ENCODE measurements around the gene EXOC3L2.
"Not testable (repeated sequence)": the region's sequence is repeated elsewhere in the genome, so short reads cannot be mapped to it uniquely, and the experiment has no call there.

EXOC3L2 gene

GRCh38 chr19:45255611-45256157, 10.5 kb upstream of the EXOC3L2 start:
- no peak for DNase-seq (ENCODE audit: low spot score)

GRCh38 chr19:45254044-45254531, 8.9 kb upstream of the EXOC3L2 start:
- no peak for DNase-seq (ENCODE audit: low spot score)

GRCh38 chr19:45253396-45254027, 8.3 kb upstream of the EXOC3L2 start:
- no peak for DNase-seq (ENCODE audit: low spot score)

- no peak for DNase-seq (ENCODE audit: low spot score)
Measured at GRCh38 chr19:45251452-45252354, 6.5 kb upstream of the EXOC3L2 start.

- peak; percentile 8 for DNase-seq (ENCODE audit: low spot score)
Measured at GRCh38 chr19:45250832-45251451, 5.7 kb upstream of the EXOC3L2 start, which contains the start of gene MARK4. MARK4 (plus strand) TSS chr19:45251271; CDS start chr19:45251589, 318 bp downstream.

- no peak for DNase-seq (ENCODE audit: low spot score)
Measured at GRCh38 chr19:45250216-45250831, 5.1 kb upstream of the EXOC3L2 start.

- no peak for DNase-seq (ENCODE audit: low spot score)
Measured at GRCh38 chr19:45249261-45250033, 4.2 kb upstream of the EXOC3L2 start.

- DNase-seq (ENCODE audit: low spot score) = no peak
Measured at GRCh38 chr19:45247136-45247535, 1.9 kb upstream of the EXOC3L2 start.

GRCh38 chr19:45245826-45246225, 619 bp upstream of the EXOC3L2 start:
- DNase-seq (ENCODE audit: low spot score) = no peak

- DNase-seq (ENCODE audit: low spot score) = no peak
Measured at GRCh38 chr19:45244133-45244794, 943 bp downstream of the EXOC3L2 start.

- DNase-seq (ENCODE audit: low spot score) = no peak
Measured at GRCh38 chr19:45243144-45243732, 2.0 kb downstream of the EXOC3L2 start.

- no peak for DNase-seq (ENCODE audit: low spot score)
Measured at GRCh38 chr19:45238556-45238955, 6.7 kb downstream of the EXOC3L2 start.

- no peak for DNase-seq (ENCODE audit: low spot score)
Measured at GRCh38 chr19:45235485-45235884, 9.7 kb downstream of the EXOC3L2 start.

- no peak for DNase-seq (ENCODE audit: low spot score)
Measured at GRCh38 chr19:45234089-45234869, 10.9 kb downstream of the EXOC3L2 start.

- no peak for DNase-seq (ENCODE audit: low spot score)
Measured at GRCh38 chr19:45231891-45232290, 13.3 kb downstream of the EXOC3L2 start.

GRCh38 chr19:45229056-45229455, 16.2 kb downstream of the EXOC3L2 start:
- not testable (repeated sequence) for DNase-seq (ENCODE audit: low spot score)

- no peak for DNase-seq (ENCODE audit: low spot score)
Measured at GRCh38 chr19:45224645-45225044, 20.6 kb downstream of the EXOC3L2 start.

GRCh38 chr19:45223879-45224278, 21.3 kb downstream of the EXOC3L2 start:
- no peak for DNase-seq (ENCODE audit: low spot score)

- DNase-seq (ENCODE audit: low spot score) = no peak
Measured at GRCh38 chr19:45222724-45223123, 22.5 kb downstream of the EXOC3L2 start.
